NT2/D1 (cell line): ENCODE measurements around the gene PRTFDC1.

ENCODE experiments used
- SUZ12 ChIP-seq: IDR thresholded peaks from 2 replicates; pipeline ENCODE4 v1.6.1; 2011; ENCODE audit not compliant: insufficient read length, insufficient read depth; ENCODE audit errors: extremely low read depth
- YY1 ChIP-seq: IDR thresholded peaks from 2 replicates; pipeline ENCODE4 v1.6.1; 2011; ENCODE audit not compliant: insufficient read length, insufficient read depth

DNA sequence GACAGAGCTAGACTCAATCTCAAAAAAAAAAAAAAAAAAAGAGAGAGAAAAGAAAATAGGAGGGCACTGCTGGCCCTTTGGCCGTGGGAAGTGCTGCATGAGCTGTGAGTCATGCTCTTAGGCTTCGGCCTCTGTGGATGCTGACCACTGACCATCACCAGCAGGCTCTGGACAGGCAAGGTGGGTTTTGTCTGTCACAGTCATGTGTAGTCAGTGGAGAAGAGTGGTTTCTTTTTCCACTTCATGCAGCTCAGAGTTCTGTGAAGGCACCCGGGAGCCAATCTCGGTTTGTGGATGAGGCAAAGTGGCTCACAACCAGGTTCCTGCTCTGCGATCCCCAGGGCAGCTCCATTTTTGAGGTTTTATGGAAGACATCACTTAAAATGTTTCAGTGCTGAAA is 58.1 kb downstream of the PRTFDC1 start:
- no peak for TF ChIP-seq SUZ12
- no peak for TF ChIP-seq YY1
